NCI-H510A treated with DMSO at 0.1 percent for 48 hours (cell line): ENCODE data around the gene SNED1.

Experiments used
- DNase-seq: peaks from one replicate; lab custom pipeline; 2025; lab: John Stamatoyannopoulos, UW

SNED1 gene

GRCh38 chr2:241110089-241110606, 111.7 kb downstream of the SNED1 start:
- no peak for DNase-seq

- DNase-seq, result no peak
Observed at GRCh38 chr2:241110607-241111439, 112.4 kb downstream of the SNED1 start.

- DNase-seq, result no peak
Observed at GRCh38 chr2:241111440-241111805, 113.0 kb downstream of the SNED1 start.

- DNase-seq, result no peak
Observed at GRCh38 chr2:241112046-241112445, 113.6 kb downstream of the SNED1 start.

GRCh38 chr2:241112592-241112991, 114.2 kb downstream of the SNED1 start:
- DNase-seq, result no peak

GRCh38 chr2:241114836-241115235, 116.4 kb downstream of the SNED1 start:
- DNase-seq, result no peak

GRCh38 chr2:241115361-241115760, 116.9 kb downstream of the SNED1 start:
- no peak for DNase-seq

- no peak for DNase-seq
Observed at GRCh38 chr2:241116606-241117560, 118.5 kb downstream of the SNED1 start.

GRCh38 chr2:241118737-241119505, 120.5 kb downstream of the SNED1 start:
- DNase-seq, result no peak

GRCh38 chr2:241120440-241120839, 122.0 kb downstream of the SNED1 start:
- no peak for DNase-seq

- no peak for DNase-seq
Observed at GRCh38 chr2:241121008-241121407, 122.6 kb downstream of the SNED1 start.

- no peak for DNase-seq
Observed at GRCh38 chr2:241122376-241123002, 124.1 kb downstream of the SNED1 start.

- DNase-seq, result no peak
Observed at GRCh38 chr2:241123816-241124536, 125.6 kb downstream of the SNED1 start.

GRCh38 chr2:241125626-241126025, 127.2 kb downstream of the SNED1 start:
- no peak for DNase-seq

GRCh38 chr2:241126201-241126611, 127.8 kb downstream of the SNED1 start:
- DNase-seq, result no peak

GRCh38 chr2:241126771-241127202, 128.4 kb downstream of the SNED1 start:
- DNase-seq, result no peak

GRCh38 chr2:241128266-241128665, 129.8 kb downstream of the SNED1 start:
- no peak for DNase-seq

- DNase-seq, result no peak
Observed at GRCh38 chr2:241129086-241129871, 130.9 kb downstream of the SNED1 start.

GRCh38 chr2:241130316-241130715, 131.9 kb downstream of the SNED1 start:
- DNase-seq, result no peak

- no peak for DNase-seq
Observed at GRCh38 chr2:241131531-241131930, 133.1 kb downstream of the SNED1 start.
